RWPE1 (cell line): ENCODE data around the gene ENTHD1.

Source experiments
- CTCF ChIA-PET: fragments of 350-600 bp; sonication (Branson Sonifier 250); formaldehyde crosslinking; extraction: SDS; loops from one replicate; lab custom pipeline; 2021; lab: Yijun Ruan, JAX
- POLR2A ChIA-PET: fragments of 400-600 bp; formaldehyde crosslinking; extraction: SDS; loops from one replicate; lab custom pipeline; 2020; ENCODE audit warnings: antibody characterized with exemption; ENCODE audit not compliant: low non-redundant PET; lab: Yijun Ruan, JAX
- DNase-seq: peaks from one replicate; pipeline ENCODE4 v3.0.0; 2012; ENCODE audit warnings: low spot score
- H3K27ac ChIP-seq: fragments of 450-650 bp; 2 replicates; pipeline ENCODE4 v1.5.1; 2017
- CTCF ChIP-seq: fragments of 450-650 bp; conservative IDR thresholded peaks from 2 replicates; pipeline ENCODE4 v1.5.1; 2017; ENCODE audit warnings: low read depth, mild to moderate bottlenecking

The ENTHD1 gene

GRCh38 chr22:39917197-39917643 lies 23.7 kb upstream of the ENTHD1 start:
- H3K27ac ChIP-seq: no peak overlapping the region
- ChIA-PET POLR2A (no interaction called here), CTCF (interaction anchor here (0.5 kb wide), 1 partner anchor 358 kb away, joined by 5 read pairs; no protein-coding TSS in a partner anchor)
- TF ChIP-seq CTCF: no peak
- DNase-seq: no peak

GRCh38 chr22:39916496-39916895 lies 22.9 kb upstream of the ENTHD1 start:
- ChIA-PET CTCF (interaction anchor here (0.6 kb wide), 1 partner anchor 31 kb away, joined by 3 read pairs; no protein-coding TSS in a partner anchor), POLR2A (no interaction called here)
- TF ChIP-seq CTCF: no peak
- H3K27ac ChIP-seq: no peak overlapping the region
- DNase-seq: no peak

- no peak for TF ChIP-seq CTCF
- ChIA-PET POLR2A (no interaction called here), CTCF (no interaction called here)
- DNase-seq: no peak
- H3K27ac ChIP-seq: no peak overlapping the region
Measured at GRCh38 chr22:39915295-39915726, 21.8 kb upstream of the ENTHD1 start.

GRCh38 chr22:39914584-39914983 lies 21.0 kb upstream of the ENTHD1 start:
- ChIA-PET POLR2A (no interaction called here), CTCF (interaction anchor here (0.7 to 0.9 kb wide), 2 partner anchors 9 to 18 kb away, joined by 3 read pairs; no protein-coding TSS in a partner anchor)
- DNase-seq: no peak
- TF ChIP-seq CTCF: no peak
- no peak overlapping the region for H3K27ac ChIP-seq

- H3K27ac ChIP-seq: no peak overlapping the region
- no peak for DNase-seq
- ChIA-PET POLR2A (no interaction called here), CTCF (interaction anchor here (0.7 to 0.9 kb wide), 2 partner anchors 8 to 19 kb away, joined by 3 read pairs; no protein-coding TSS in a partner anchor)
- no peak for TF ChIP-seq CTCF
Measured at GRCh38 chr22:39913886-39914285, 20.3 kb upstream of the ENTHD1 start.

- no peak for DNase-seq
- no peak overlapping the region for H3K27ac ChIP-seq
- no peak for TF ChIP-seq CTCF
- CTCF ChIA-PET: interaction anchor here (1.0 kb wide), 1 partner anchor 112 kb away, joined by 3 read pairs; no protein-coding TSS in a partner anchor
- POLR2A ChIA-PET: interaction anchor here (0.5 kb wide), 1 partner anchor 8 kb away, joined by 4 read pairs; no protein-coding TSS in a partner anchor
Measured at GRCh38 chr22:39913321-39913720, 19.8 kb upstream of the ENTHD1 start.
